GM20431 (cell line): ENCODE results near the gene NEDD4L.
"Not testable (repeated sequence)": the region's sequence is repeated elsewhere in the genome, so short reads cannot be mapped to it uniquely, and the experiment has no call there.

ENCODE experiments used
- in situ Hi-C: fragments of 300-500 bp; cut with MseI, MboI; formaldehyde crosslinking; loops from one replicate; pipeline ENCODE4 v1.15.0; 2020; ENCODE audit warnings: low sequenced_read_pairs; ENCODE audit not compliant: unreplicated experiment

The NEDD4L gene

DNA sequence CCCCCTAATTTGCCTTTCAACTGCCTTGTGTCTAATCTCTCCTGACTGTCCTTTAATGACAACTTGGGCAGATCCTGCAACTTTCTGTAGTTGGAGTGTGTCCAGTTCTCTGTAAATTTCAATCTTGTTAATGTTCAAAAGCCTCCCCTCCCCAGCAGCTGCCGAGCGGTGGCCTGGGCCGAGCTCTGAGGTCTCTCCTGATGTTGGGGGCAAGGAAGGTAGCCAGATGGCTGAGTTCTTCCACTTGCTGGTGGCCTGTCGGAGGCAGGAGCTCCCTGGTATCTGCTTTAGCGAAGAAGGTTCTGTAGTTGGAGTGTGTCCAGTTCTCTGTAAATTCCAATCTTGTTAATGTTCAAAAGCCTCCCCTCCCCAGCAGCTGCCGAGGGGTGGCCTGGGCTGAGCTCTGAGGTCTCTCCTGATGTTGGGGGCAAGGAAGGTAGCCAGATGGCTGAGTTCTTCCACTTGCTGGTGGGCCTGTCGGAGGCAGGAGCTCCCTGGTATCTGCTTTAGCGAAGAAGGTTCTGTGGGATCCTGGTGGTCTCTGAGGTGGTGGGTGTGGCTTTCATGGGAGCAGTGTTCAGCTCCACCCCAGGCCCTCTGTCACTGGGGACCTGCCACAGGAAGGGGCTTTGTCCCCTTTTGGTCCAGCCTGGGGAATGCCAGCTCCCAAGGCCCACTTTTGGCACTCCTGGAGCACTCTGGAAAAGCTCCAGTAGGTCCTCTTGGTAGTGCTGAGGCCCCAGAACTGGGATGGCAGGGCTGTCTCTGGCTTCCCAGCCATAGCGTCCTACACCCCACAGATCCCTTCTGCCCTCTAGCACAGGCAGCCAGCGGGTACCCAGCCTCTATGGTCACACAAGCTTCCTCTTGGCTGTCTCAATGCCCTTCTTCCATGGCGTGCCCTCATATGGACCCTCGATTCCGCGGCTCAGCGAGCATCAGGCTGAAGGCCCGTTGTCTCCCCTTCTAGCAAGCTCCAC lies 373.0 kb downstream of the NEDD4L start:
- in situ Hi-C loops, result no loop called here

DNA sequence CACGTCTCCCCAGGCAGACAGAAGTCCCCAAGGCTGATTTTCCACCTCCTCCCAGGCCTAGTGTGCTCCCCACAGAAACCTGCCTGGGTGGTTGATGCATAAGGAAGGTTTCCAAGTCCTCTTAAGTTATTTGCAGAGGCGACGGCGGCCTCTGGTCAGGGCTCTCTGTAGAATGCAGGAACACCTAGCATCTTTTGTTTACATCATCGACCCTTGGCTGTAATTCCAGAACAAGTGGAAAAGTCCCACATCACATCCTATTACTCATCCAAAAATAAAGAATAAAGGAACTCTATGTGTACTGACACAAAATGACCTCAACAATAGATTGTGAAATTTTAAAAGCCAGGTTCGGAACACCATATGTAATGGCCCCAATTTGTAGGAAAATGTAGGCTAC lies 373.7 kb downstream of the NEDD4L start:
- in situ Hi-C loops, result no loop called here

DNA sequence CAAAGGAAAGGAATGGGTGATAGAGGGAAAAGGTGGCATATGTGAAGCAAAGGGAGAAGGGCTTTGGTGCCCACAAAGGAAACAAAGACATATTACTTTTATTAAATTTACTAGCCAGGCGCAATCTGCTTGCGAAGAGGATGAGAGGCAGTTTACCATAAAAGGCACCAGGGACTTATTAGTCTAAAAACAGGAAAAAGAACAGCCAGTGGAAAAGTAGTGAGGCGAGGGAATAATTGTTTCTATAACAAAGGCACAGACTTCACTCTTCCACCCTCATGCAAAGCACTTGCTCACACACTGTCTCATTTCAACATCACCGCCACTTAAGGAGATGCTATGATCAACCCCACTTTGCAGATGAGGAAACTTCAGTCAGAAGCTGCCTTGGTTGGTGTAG lies 374.3 kb downstream of the NEDD4L start:
- in situ Hi-C loops, result no loop called here

DNA sequence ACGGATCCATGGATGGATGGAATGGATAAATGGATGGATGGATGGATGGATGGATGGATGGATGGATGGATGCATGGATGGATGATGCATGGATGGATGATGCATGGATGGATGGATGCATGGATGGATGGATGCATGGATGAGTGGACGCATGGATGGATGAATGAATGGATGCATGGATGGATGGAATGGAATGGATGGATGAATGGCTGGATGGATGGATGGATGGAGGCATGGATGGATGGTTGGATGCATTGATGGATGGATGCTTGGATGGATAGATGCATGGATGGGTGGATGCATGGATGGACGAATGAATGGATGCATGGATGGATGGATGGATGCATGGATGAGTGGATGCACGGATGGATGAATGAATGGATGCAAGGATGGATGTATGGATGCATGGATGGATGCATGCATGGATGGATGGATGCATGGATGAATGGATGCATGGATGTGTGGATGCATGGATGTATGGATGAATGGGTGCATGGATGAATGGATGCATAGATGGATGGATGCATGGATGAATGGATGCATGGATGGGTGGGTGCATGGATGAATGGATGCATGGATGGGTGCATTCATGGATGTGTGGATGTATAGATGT lies 375.7 kb downstream of the NEDD4L start:
- in situ Hi-C loops, result no loop called here

DNA sequence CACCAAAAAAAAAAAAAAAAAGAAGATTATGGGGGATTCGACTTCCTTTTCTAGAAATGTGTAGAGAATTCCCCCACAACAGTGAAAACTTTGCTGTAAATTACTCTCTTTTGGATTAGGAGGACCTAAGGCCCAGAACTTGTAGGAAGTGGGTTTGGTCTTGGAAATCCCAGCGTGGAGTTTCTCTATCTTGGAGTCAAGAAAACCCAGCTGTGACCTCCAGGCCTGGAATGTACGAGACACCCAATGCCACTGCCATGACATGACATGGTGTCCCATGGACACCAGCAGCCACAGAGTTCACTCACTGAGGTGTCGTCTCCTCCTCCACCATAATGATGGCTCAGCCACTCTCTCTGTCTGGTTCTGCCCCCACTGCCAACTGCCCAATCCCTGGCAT lies 382.6 kb downstream of the NEDD4L start:
- in situ Hi-C loops, result no loop called here

DNA sequence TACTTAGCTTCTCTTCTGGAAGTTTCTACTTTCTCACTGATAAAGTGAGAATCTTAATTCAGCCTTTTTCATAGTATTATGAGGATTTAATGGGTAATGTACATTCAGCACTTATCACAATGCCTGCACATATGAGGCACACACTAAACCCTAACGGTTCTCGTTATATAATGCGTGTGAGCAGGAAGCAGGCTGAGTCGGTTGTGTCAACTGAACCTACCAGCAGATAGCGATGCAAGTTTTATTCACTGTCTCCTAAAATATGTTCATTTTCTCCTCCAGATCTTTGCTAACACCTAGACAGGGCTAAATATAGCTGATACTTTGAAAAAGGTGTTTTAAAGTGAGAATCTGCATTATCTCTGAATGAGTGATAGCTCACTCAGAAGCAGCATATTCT lies 383.3 kb downstream of the NEDD4L start:
- in situ Hi-C loops, result no loop called here

DNA sequence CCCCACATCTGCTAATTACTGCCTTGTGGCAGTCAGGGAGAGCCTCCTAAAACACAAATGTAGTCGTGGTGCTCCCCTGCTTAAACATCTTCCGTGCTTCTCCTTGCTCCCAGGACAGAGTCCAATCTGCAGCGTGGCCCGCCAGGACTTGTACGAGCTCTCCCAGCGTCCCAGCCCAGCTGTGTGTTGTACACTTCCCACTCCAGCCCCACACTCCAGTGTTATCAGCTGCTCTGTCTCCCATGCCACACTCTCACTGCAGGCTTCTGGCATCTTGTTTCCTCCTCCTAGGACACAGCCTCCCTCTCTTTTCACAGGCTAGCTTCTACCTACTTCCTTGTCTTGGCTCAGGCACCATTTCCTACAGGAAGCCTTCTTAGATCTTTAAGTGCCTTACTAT lies 385.4 kb downstream of the NEDD4L start:
- in situ Hi-C loops, result no loop called here

DNA sequence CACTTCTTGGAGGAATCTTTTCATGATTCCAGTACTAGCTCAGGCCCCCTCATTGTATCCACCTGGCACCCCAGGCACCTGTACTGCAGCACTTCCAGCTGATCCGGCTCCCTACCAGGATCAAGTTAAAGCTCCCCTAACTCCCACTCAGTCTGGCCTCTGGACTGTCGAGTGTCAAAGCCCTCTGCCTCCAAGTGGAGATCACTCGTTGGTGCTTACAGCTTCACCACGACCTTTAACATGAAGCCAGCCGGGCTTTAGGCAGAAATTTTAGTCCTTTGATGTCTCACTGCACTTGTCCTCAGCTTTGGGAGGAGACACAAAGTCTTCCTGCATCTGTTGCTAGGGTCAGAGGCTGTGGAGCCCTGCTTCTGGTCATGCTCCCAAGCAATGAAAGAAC lies 387.2 kb downstream of the NEDD4L start:
- in situ Hi-C loops, result no loop called here

DNA sequence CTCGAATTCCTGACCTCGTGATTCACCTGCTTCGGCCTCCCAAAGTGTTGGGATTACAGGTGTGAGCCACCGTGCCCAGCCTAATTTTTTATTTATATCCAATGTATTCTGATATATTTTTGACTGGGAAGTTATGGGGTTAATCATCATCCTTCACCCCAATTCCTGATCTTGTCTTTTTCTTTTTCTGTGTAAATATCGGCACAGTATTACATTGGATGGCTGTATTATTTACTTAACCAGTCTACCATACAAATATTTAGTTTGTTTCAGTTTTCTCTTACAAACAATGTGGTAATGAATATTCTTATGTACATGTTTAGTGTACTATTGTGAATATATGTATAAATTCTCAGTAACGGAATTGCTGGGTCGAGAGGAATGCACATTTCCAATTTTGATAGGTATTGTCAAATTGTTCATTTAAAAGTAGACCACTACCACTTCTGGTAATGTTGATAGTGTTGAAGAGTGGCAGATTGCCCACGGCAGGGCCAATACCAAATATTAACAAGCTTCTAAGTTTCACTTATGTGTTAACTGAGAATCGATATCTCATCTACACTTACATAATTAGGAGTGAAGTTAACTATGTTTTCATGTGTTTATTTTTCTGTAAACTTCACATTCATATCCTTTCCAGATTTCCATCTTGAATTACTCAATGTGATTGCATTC lies 388.2 kb downstream of the NEDD4L start:
- in situ Hi-C loops, result no loop called here

DNA sequence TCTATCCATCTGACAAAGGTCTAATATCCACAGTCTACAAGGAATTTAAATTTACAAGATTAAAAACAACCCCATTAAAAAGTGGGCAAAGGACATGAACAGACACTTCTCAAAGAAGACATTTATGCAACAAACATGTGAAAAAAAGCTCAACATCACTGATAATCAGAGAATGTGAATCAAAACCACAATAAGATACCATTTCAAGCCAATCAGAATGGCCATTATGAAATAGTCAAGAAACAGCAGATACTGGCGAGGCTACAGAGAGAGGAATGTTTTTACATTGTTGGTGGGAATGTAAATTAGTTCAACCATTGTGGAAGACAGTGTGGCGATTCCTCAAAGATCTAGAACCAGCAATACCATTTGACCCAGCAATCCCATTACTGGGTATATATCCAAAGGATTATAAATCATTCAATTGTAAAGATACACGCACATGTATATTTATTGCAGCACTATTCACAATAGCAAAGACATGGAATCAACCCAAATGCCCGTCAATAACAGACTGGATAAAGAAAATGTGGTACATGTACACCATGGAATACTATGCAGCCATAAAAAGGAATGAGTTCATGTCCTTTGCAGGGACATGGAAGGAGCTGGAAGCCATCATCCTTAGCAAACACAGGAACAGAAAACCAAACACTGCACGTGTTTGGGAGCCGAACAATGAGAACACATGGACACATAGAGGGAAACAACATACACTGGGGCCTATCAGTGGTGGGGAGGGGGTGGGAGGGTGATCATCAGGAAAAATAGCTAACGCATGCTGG lies 391.4 kb downstream of the NEDD4L start:
- in situ Hi-C loops, result not testable (repeated sequence)

DNA sequence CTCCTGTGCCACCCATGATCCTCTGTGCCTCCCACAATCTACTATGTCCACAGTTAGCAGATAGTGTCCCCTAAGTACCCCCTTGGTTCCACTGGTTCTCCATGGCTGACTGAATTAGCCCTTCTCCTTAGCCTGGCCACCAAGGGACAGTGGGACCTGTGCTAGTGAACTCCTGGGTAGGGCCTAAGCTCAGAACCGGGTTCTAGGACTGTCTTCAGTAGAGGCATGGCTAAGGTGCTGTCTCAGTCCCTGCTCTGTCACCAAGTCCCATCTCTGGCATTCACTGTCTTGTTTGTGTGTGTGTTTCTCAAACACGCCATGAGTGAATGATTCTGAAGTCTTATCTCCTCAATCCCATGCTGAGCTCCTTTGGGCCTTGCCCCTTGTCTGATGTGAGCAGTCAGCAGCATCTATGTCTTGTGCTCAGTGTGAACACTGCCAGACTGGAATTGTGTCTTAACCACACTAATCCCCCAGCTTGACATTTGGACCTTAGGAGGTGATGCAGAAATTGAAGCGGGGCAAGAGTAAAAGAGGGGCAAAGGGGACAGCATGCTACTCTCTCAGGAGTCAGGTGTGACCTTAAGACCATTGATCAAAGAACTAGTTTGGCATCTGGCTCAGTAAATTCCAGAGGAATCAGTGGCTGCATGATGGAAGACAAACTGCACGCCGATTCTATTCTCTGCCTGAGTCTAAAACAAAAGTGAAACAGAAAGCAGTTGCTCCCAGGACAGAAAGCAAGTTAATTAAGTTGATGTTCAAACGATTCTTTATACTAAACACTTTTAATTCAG lies 394.3 kb downstream of the NEDD4L start:
- in situ Hi-C loops, result no loop called here

DNA sequence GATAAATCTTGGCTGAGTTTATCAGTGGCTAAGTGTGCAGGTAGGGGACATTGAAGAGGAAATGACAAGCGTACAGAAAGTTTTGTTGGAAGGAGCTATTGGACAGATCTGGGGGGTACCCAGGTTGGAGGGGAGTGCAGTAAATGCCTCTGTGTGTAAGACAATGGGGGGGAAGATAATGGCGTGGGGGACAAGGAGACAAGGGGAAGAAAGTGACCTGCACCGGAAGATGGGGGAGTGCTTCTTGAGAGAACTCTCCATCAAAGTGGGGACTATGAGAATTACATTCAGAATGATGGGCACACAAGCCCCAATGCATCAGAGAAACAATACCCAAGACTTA lies 394.9 kb downstream of the NEDD4L start:
- in situ Hi-C loops, result no loop called here

DNA sequence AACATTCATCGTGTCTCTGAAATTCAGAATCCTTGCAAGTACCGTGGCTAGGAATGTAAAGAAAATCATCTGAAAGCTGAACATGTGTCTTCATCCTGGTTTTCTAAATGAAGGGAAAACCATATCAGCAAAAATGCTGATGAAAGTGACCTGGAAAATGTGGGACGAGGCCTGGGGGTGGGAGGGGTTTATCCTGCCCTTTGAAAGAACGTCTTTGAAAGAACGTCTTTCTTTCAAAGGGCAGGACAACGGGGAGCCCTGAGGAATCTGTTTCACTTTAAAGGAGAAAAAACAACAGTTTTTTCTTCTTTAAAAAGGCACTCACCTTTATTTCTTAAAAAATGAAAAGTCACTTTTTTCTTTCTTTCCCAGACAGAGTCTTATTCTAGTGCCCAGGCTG lies 399.6 kb downstream of the NEDD4L start:
- in situ Hi-C loops, result no loop called here

DNA sequence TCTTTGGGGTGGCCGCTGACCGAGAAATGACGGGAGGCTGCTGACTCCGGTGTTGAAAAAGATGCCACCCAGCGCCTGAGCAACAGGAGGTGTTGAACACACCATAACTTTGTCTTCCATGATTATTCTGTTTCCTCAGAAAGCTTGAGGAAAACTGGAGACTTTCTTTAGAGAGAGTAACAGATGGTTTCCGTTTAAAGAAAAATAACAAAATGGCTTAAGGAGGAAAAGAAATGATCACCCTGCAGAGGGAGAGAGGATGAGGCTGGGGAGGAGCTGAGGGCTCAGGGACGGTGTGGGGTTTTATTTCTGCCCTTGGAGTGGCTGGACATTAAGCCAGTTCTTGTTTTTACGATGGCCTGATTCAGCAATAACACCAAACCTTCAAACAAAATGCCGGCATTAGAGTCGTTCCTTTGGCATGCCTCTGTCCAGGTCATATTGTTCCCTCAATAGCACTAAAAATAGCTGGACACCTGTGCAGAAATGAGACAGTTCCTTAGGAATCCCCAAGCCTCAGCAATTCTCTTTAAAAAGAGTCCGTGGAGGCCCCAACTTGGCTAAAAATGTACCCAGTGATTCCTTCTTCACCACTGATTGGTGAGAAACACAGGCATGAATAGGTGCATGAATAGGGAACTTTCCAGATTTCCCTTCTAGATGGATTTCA lies 402.5 kb downstream of the NEDD4L start:
- in situ Hi-C loops, result no loop called here

DNA sequence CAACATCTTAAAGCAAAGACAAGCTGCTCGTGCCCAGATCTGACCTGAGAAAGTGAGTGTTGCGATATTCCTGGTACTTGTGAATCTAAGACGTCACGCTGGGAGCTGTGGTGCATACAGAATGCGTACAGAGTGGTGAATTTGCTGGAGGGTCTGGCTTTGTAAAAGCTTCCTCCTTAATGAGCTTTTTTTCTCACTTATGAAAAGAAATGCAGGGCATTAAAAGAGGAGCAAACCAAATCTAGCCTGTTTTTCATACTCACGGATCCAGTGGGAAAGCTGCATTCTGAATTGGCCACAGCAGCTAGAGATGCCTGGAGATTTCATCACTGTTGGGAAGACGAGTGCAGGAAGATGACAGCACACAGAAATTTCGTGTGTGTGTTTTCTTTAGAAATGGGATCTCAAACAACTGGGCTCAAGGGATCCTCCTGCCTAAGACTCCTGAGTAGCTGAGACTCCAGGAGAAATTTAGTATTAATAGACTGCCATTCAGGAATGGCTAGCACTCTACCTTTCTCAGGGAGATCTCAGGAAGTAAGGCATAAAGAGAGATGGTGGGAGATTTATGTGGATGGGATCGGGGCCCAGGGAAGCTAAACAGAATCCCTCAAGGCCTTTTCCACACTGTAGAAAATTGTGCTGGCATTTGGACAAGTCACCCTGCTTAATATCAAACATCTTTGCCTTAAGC lies 403.5 kb downstream of the NEDD4L start:
- in situ Hi-C loops, result no loop called here

DNA sequence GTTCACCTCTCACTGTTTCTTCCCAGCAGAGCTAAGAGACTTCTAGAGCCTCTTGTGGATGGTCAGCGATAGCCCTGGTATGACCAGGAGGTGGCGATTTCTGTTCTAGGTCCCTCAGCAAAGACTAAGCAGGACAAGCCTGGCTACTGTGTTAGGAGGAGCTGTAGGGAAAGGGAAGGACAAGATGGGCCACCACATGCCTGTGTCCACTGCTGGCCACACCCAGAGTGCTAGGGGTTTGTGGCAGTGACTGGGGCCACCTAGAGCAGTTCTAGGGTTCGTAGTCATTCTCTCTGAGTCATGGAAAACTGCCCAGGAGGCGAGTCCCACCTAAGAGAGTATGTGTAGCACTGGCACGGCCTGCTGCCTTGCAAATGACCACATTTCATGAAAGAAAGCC lies 405.4 kb downstream of the NEDD4L start:
- in situ Hi-C loops, result no loop called here
